HepG2 (cell line): Measurements from ENCODE around the gene CEP89.
"Not testable (repeated sequence)": the region's sequence is repeated elsewhere in the genome, so short reads cannot be mapped to it uniquely, and the experiment has no call there.

Experiments used
- ATF2 ChIP-seq: sonication (generic); formaldehyde crosslinking; IDR thresholded peaks from 2 replicates; pipeline ENCODE4 v1.4.0; 2020; ENCODE audit warnings: missing genetic modification reagents
- POLR2A ChIP-seq, 2 experiments: IDR thresholded peaks; 2 replicates each; pipeline ENCODE4 v1.6.1; 2011; ENCODE audit warnings: low read depth in 2 of 2, low read length in 2 of 2, mild to moderate bottlenecking in 1 of 2, moderate library complexity in 1 of 2; ENCODE audit not compliant: insufficient read depth in 1 of 2
- POLR2AphosphoS5 ChIP-seq: IDR thresholded peaks from 2 replicates; pipeline ENCODE4 v1.6.1; 2012; ENCODE audit warnings: low read depth, low read length
- RBM39 ChIP-seq: fragments of 200-400 bp; formaldehyde crosslinking; IDR thresholded peaks from one replicate; pipeline ENCODE4 v1.6.1; 2018; ENCODE audit warnings: antibody characterized with exemption, mild to moderate bottlenecking, low read depth, low read length; ENCODE audit not compliant: poor library complexity, severe bottlenecking
- RCOR2 ChIP-seq: IDR thresholded peaks from 2 replicates; pipeline ENCODE4 v1.6.1; 2016; ENCODE audit warnings: missing biosample characterization, missing genetic modification reagents
- SMAD1 ChIP-seq: sonication (generic); formaldehyde crosslinking; IDR thresholded peaks from 2 replicates; pipeline ENCODE4 v1.4.0; 2020; ENCODE audit warnings: missing genetic modification reagents, low read depth, mild to moderate bottlenecking, borderline replicate concordance
- ZSCAN29 ChIP-seq: sonication (generic); formaldehyde crosslinking; conservative IDR thresholded peaks from 2 replicates; pipeline ENCODE4 v1.4.0; 2020; ENCODE audit warnings: mild to moderate bottlenecking, missing genetic modification reagents
- TF ChIP-seq, protein P1 (sequence below): fragments of 450-650 bp; IDR thresholded peaks from 2 replicates; pipeline ENCODE4 v1.6.1; 2016

DNA sequence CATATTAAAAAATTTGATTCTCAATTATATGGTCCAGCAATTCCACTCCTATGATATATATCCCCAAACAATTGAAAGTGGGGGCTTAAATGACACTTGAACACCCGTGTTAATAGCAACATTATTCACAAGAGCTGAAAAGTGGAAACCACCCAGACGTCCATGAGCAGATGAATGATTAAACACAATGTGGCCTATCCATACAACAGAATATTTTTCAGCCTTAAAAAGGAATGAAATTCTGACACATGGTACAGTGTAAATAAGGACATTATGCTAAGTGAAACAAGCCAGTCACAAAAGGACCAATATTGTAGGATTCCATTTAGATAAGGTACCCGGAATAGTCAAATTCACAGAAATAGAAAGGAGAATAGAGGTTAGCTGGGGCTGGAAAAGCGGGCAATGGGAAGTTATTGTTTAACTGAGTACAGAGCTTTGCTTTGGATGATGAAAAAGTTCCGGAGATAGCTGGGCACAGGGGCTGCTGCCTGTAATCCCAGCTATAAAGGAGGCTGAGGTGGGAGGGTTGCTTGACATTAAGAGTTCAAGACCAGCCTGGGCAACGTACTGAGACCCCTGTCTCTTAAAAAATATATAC, 31.8 kb upstream of the CEP89 start:
- TF ChIP-seq POLR2A (IDR thresholded peaks at IDR 0.05; ENCODE audit: insufficient read depth in 1 of 2, low read depth in 2 of 2, low read length in 2 of 2); ATF2; RCOR2 (CRISPR knock-in tag); RBM39; ZSCAN29 (CRISPR knock-in tag); SMAD1 (CRISPR knock-in tag); POLR2AphosphoS5: not testable (repeated sequence)
- TF ChIP-seq, protein P1, sequence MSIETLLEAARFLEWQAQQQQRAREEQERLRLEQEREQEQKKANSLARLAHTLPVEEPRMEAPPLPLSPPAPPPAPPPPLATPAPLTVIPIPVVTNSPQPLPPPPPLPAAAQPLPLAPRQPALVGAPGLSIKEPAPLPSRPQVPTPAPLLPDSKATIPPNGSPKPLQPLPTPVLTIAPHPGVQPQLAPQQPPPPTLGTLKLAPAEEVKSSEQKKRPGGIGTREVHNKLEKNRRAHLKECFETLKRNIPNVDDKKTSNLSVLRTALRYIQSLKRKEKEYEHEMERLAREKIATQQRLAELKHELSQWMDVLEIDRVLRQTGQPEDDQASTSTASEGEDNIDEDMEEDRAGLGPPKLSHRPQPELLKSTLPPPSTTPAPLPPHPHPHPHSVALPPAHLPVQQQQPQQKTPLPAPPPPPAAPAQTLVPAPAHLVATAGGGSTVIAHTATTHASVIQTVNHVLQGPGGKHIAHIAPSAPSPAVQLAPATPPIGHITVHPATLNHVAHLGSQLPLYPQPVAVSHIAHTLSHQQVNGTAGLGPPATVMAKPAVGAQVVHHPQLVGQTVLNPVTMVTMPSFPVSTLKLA, result not testable (repeated sequence)
